CD8-positive, alpha-beta memory T cell (primary cell): ENCODE results near the gene TMEM106C. TPM values are rescaled to one million over a fixed set of nuclear protein-coding genes. Genes with fewer than 3 reads are reported as not detected.

Source experiments
- CTCF ChIA-PET: fragments of 350-600 bp; sonication (Branson Sonifier 250); formaldehyde crosslinking; loops from one replicate; lab custom pipeline; 2021; ENCODE audit warnings: antibody characterized with exemption; lab: Charles Lee
- POLR2A ChIA-PET: fragments of 350-600 bp; sonication (Branson Sonifier 250); formaldehyde crosslinking; loops from one replicate; lab custom pipeline; 2021; ENCODE audit warnings: antibody characterized with exemption; lab: Charles Lee
- DNase-seq, 5 donors: peaks; one replicate each; pipeline versions ENCODE4 v3.0.0 to v3.0.0-alpha.2; 2020 to 2022; ENCODE audit warnings: mixed read lengths in 1 of 5
- H3K27ac ChIP-seq: one replicate; pipeline ENCODE4 v1.7.0; 2013; ENCODE audit warnings: low read depth, mild to moderate bottlenecking, low read length, moderate library complexity
- H3K27me3 ChIP-seq: 2 replicates; pipeline ENCODE4 v1.7.0; 2013; ENCODE audit warnings: low read length, mild to moderate bottlenecking; ENCODE audit not compliant: insufficient read depth, poor library complexity, severe bottlenecking
- H3K36me3 ChIP-seq: 2 replicates; pipeline ENCODE4 v1.7.0; 2013; ENCODE audit warnings: mild to moderate bottlenecking, low read length, moderate library complexity; ENCODE audit not compliant: insufficient read depth
- H3K4me1 ChIP-seq: 2 replicates; pipeline ENCODE4 v1.7.0; 2013; ENCODE audit warnings: mild to moderate bottlenecking, low read length, moderate library complexity; ENCODE audit not compliant: insufficient read depth
- H3K4me3 ChIP-seq: 2 replicates; pipeline ENCODE4 v1.7.0; 2013; ENCODE audit warnings: mild to moderate bottlenecking, low read length
- H3K9me3 ChIP-seq: 2 replicates; pipeline ENCODE4 v1.7.0; 2013; ENCODE audit warnings: mild to moderate bottlenecking, low read length
- H3K27ac Mint-ChIP-seq, 8 donors: one replicate each; pipeline ENCODE4 v1.8.0; 2020 to 2021; ENCODE audit warnings: mixed read lengths in 8 of 8, mild to moderate bottlenecking in 6 of 8, inconsistent platforms in 3 of 8, moderate library complexity in 3 of 8
- H3K27me3 Mint-ChIP-seq, 2 donors: one replicate each; pipeline ENCODE4 v1.8.0; 2020 to 2021; ENCODE audit warnings: mixed read lengths in 2 of 2, mild to moderate bottlenecking in 1 of 2, moderate library complexity in 1 of 2
- H3K36me3 Mint-ChIP-seq, 3 donors: one replicate each; pipeline ENCODE4 v1.8.0; 2020 to 2021; ENCODE audit warnings: mixed read lengths in 3 of 3, inconsistent platforms in 1 of 3, mild to moderate bottlenecking in 1 of 3
- H3K4me1 Mint-ChIP-seq, 3 donors: one replicate each; pipeline ENCODE4 v1.8.0; 2020 to 2021; ENCODE audit warnings: mixed read lengths in 3 of 3, inconsistent platforms in 1 of 3, mild to moderate bottlenecking in 1 of 3
- H3K4me3 Mint-ChIP-seq, 7 donors: one replicate each; pipeline ENCODE4 v1.8.0; 2020 to 2021; ENCODE audit warnings: mixed read lengths in 7 of 7, mild to moderate bottlenecking in 6 of 7, moderate library complexity in 4 of 7, inconsistent platforms in 2 of 7
- H3K9me3 Mint-ChIP-seq, 5 donors: one replicate each; pipeline ENCODE4 v1.8.0; 2020 to 2022; ENCODE audit warnings: mixed read lengths in 5 of 5, mild to moderate bottlenecking in 3 of 5, moderate library complexity in 2 of 5, inconsistent platforms in 1 of 5
- polyA plus RNA-seq: library from polyadenylated mRNA; unstranded; fragments of 300-500 nt; fragmentation: Illumina TruSeq; gene quantifications from one replicate; pipeline ENCODE4 v1.2.3, GENCODE V29; 2021
- total RNA-seq, 2 experiments: library from RNA; stranded (reverse); gene quantifications; one replicate each; pipeline ENCODE4 v1.2.3, GENCODE V29; 2021

Gene TMEM106C
- total and polyA plus RNA-seq, 3 experiments from 2014 or later, result 56.8 to 186 (median 178) TPM

DNA sequence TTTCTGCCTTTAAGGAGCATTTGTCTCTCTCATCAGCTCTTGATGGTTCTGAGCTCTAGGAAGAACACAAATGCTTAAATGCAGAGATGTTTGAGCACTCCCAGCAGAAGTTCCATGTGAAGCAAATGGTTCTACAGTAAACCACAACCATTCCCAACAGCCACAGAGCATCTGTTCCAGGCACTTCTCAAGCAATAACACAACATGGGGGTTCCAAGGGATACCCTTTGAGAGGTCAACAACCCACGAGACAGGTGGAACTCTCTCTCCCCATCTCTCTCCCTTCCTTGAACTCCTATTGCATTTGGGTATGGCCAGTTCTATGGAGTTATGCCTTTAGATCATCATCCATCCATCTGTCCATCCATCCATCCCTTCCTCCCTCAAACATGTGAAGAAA, 46.1 kb downstream of the TMEM106C start:
- H3K4me1 ChIP-seq, result peaks cover 10% of the 10 kb centered on the region
- H3K27me3 Mint-ChIP-seq, result peaks cover 48 to 78% of the 10 kb centered on the region in 2 donors
- H3K27me3 ChIP-seq, result peaks cover 20% of the 10 kb centered on the region
- no peaks in the 10 kb centered on the region for H3K36me3 ChIP-seq
- H3K36me3 Mint-ChIP-seq, result peaks cover 0 to 2% (median 0%) of the 10 kb centered on the region in 3 donors
- ChIA-PET CTCF (no interaction called here), POLR2A (no interaction called here)
- H3K4me3 Mint-ChIP-seq, result no peak overlapping the region
- no peaks in the 10 kb centered on the region for H3K9me3 Mint-ChIP-seq
- no peak for DNase-seq
- H3K4me1 Mint-ChIP-seq, result peaks cover 2 to 15% (median 5%) of the 10 kb centered on the region in 3 donors
- H3K27ac Mint-ChIP-seq, result peak overlapping the region in 1 of 8 donors; percentile 7
- H3K9me3 ChIP-seq, result no peaks in the 10 kb centered on the region
- H3K4me3 ChIP-seq, result no peak overlapping the region
- H3K27ac ChIP-seq, result no peak overlapping the region

GRCh38 chr12:48010366-48010970, 47.1 kb downstream of the TMEM106C start:
- Histone ChIP-seq H3K36me3 (no peaks in the 10 kb centered on the region), H3K27ac (no peak overlapping the region), H3K4me3 (no peak overlapping the region), H3K27me3 (peaks cover 10% of the 10 kb centered on the region), H3K4me1 (peaks cover under 1% of the 10 kb centered on the region), H3K9me3 (no peaks in the 10 kb centered on the region)
- H3K9me3 Mint-ChIP-seq, result no peaks in the 10 kb centered on the region
- ChIA-PET POLR2A (no interaction called here), CTCF (no interaction called here)
- no peak overlapping the region for H3K4me3 Mint-ChIP-seq
- H3K36me3 Mint-ChIP-seq, result peaks cover 0 to under 1% (median 0%) of the 10 kb centered on the region in 3 donors
- no peak overlapping the region for H3K27ac Mint-ChIP-seq
- H3K4me1 Mint-ChIP-seq, result peaks cover under 1 to 6% (median 2%) of the 10 kb centered on the region in 3 donors
- no peak for DNase-seq
- H3K27me3 Mint-ChIP-seq, result peaks cover 40 to 82% of the 10 kb centered on the region in 2 donors

DNA sequence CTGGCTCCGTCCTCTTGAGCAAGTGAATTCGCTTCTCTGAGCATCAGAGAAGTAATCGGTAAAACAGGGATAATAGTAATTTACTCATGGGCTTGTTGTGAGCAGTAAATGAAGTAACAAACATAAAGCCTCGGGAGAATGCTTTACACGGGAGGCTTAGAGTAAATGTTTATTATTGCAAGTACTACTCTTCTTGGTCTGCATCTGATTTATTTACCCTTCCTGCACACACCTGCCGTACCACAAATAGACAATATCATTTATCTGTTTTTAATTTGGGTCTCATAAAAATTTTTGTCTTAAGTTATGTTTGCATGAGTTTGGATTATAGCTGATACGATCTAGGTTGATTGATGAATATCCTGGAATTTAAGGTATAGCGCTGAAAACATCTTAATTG, 48.7 kb downstream of the TMEM106C start:
- H3K9me3 ChIP-seq, result no peaks in the 10 kb centered on the region
- CTCF ChIA-PET, result no interaction called here
- peaks cover 10% of the 10 kb centered on the region for H3K27me3 ChIP-seq
- POLR2A ChIA-PET, result no interaction called here
- H3K4me1 Mint-ChIP-seq, result no peaks in the 10 kb centered on the region
- H3K36me3 Mint-ChIP-seq, result no peaks in the 10 kb centered on the region
- H3K36me3 ChIP-seq, result no peaks in the 10 kb centered on the region
- no peak overlapping the region for H3K27ac ChIP-seq
- H3K9me3 Mint-ChIP-seq, result no peaks in the 10 kb centered on the region
- no peak for DNase-seq
- H3K4me3 Mint-ChIP-seq, result no peak overlapping the region
- no peak overlapping the region for H3K4me3 ChIP-seq
- peaks cover 29 to 75% of the 10 kb centered on the region in 2 donors for H3K27me3 Mint-ChIP-seq
- no peaks in the 10 kb centered on the region for H3K4me1 ChIP-seq
- H3K27ac Mint-ChIP-seq, result no peak overlapping the region

- Mint-ChIP-seq H3K27me3 (peaks cover 18 to 68% of the 10 kb centered on the region in 2 donors), H3K27ac (no peak overlapping the region), H3K4me1 (no peaks in the 10 kb centered on the region), H3K36me3 (no peaks in the 10 kb centered on the region), H3K4me3 (no peak overlapping the region), H3K9me3 (no peaks in the 10 kb centered on the region)
- Histone ChIP-seq H3K9me3 (no peaks in the 10 kb centered on the region), H3K27me3 (peaks cover 10% of the 10 kb centered on the region), H3K4me3 (no peak overlapping the region), H3K36me3 (no peaks in the 10 kb centered on the region), H3K27ac (no peak overlapping the region), H3K4me1 (no peaks in the 10 kb centered on the region)
- DNase-seq, result no peak
- CTCF ChIA-PET, result no interaction called here
- POLR2A ChIA-PET, result no interaction called here
Observed at GRCh38 chr12:48013287-48013686, 49.9 kb downstream of the TMEM106C start.

DNA sequence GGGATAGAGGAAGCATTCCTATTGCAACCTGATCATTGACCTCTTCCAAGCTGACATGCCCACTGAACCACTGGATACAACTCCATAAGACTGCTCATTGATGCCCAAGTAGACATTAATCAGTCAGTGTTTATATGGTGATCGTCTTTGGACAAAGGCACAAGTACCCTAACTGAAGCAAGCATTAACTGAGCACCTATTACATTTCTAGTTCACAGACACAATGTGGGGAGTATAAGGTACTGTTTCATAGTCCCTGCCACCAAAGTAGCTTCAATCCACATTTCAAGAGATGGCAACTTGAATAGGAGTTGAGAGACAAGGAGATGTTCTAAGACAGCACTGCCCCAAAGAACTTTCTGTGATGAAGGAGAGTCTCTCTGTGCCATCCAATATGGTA, 51.7 kb downstream of the TMEM106C start:
- H3K27me3 Mint-ChIP-seq, result peaks cover 8 to 64% of the 10 kb centered on the region in 2 donors

GRCh38 chr12:48015954-48016353, 52.6 kb downstream of the TMEM106C start:
- no peak overlapping the region for H3K27ac ChIP-seq
- CTCF ChIA-PET, result no interaction called here

More for the DNA sequence above, 51.7 kb downstream of the TMEM106C start:
- H3K4me1 Mint-ChIP-seq, result no peaks in the 10 kb centered on the region
- ChIA-PET POLR2A (no interaction called here), CTCF (no interaction called here)
- H3K4me1 ChIP-seq, result no peaks in the 10 kb centered on the region
- no peaks in the 10 kb centered on the region for H3K36me3 Mint-ChIP-seq
- H3K36me3 ChIP-seq, result no peaks in the 10 kb centered on the region
- H3K9me3 ChIP-seq, result no peaks in the 10 kb centered on the region
- H3K27ac Mint-ChIP-seq, result no peak overlapping the region
- DNase-seq, result no peak
- peaks cover 10% of the 10 kb centered on the region for H3K27me3 ChIP-seq
- no peak overlapping the region for H3K27ac ChIP-seq
- no peak overlapping the region for H3K4me3 Mint-ChIP-seq
- no peaks in the 10 kb centered on the region for H3K9me3 Mint-ChIP-seq
- H3K4me3 ChIP-seq, result no peak overlapping the region

DNA sequence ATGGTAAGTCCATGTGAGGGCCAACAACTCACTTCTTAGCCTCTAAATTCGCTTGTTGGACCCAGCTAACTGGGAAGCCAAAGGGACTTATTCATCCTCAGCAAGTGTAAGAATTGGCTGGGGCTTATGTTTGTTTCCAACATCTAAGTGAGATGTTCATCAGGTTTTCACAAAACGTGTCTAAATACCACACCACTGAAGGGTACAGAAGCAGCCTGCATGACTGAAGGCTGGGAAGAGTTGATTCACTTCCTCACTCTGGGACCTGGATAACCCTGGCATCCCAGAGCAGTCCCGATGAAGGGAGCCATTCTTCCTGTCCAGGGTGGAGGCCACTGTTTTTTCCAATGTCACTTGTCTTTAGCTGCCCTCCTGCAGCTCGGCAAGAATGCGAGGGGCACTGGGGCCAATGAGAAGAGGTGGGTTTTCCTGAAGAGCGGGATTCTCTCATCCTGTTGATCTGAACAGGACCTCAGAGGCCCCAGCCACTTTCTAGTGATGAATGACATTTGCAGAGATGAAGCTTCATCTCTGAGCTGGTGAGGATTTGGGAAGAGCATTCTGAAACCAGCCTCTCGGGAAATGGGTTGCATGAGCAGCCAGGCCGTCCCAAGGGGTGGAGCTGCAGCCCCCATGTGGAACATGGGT, 53.1 kb downstream of the TMEM106C start:
- H3K27me3 ChIP-seq, result peaks cover 6% of the 10 kb centered on the region
- H3K4me3 Mint-ChIP-seq, result no peak overlapping the region
- DNase-seq, result no peak
- H3K27me3 Mint-ChIP-seq, result peaks cover 8 to 60% of the 10 kb centered on the region in 2 donors
- H3K27ac Mint-ChIP-seq, result no peak overlapping the region
- POLR2A ChIA-PET, result no interaction called here
- H3K9me3 Mint-ChIP-seq, result no peaks in the 10 kb centered on the region
- H3K36me3 Mint-ChIP-seq, result no peaks in the 10 kb centered on the region
- H3K36me3 ChIP-seq, result no peaks in the 10 kb centered on the region
- H3K27ac ChIP-seq, result no peak overlapping the region
- H3K4me1 Mint-ChIP-seq, result no peaks in the 10 kb centered on the region
- H3K4me3 ChIP-seq, result no peak overlapping the region
- H3K9me3 ChIP-seq, result no peaks in the 10 kb centered on the region
- H3K4me1 ChIP-seq, result no peaks in the 10 kb centered on the region
- CTCF ChIA-PET, result interaction anchor here (1.1 kb wide), 1 partner anchor 14 kb away, joined by 3 read pairs; no protein-coding TSS in a partner anchor

More at GRCh38 chr12:48015954-48016353, 52.6 kb downstream of the TMEM106C start:
- Mint-ChIP-seq H3K27ac (peak overlapping the region in 1 of 8 donors; percentile 55), H3K27me3 (peaks cover 9 to 62% of the 10 kb centered on the region in 2 donors), H3K36me3 (no peaks in the 10 kb centered on the region), H3K4me1 (no peaks in the 10 kb centered on the region), H3K9me3 (no peaks in the 10 kb centered on the region), H3K4me3 (no peak overlapping the region)
- Histone ChIP-seq H3K4me1 (no peaks in the 10 kb centered on the region), H3K4me3 (no peak overlapping the region), H3K9me3 (no peaks in the 10 kb centered on the region), H3K36me3 (no peaks in the 10 kb centered on the region), H3K27me3 (peaks cover 8% of the 10 kb centered on the region)
- no peak for DNase-seq
- POLR2A ChIA-PET, result no interaction called here

- Histone ChIP-seq H3K9me3 (no peaks in the 10 kb centered on the region), H3K27me3 (peaks cover 6% of the 10 kb centered on the region), H3K36me3 (no peaks in the 10 kb centered on the region), H3K4me3 (no peak overlapping the region), H3K27ac (no peak overlapping the region), H3K4me1 (no peaks in the 10 kb centered on the region)
- H3K36me3 Mint-ChIP-seq, result no peaks in the 10 kb centered on the region
- no peak overlapping the region for H3K27ac Mint-ChIP-seq
- ChIA-PET CTCF (interaction anchor here (1.1 kb wide), 1 partner anchor 15 kb away, joined by 3 read pairs; no protein-coding TSS in a partner anchor), POLR2A (no interaction called here)
- no peaks in the 10 kb centered on the region for H3K4me1 Mint-ChIP-seq
- H3K27me3 Mint-ChIP-seq, result peaks cover 9 to 63% of the 10 kb centered on the region in 2 donors
- no peak for DNase-seq
- no peaks in the 10 kb centered on the region for H3K9me3 Mint-ChIP-seq
- H3K4me3 Mint-ChIP-seq, result no peak overlapping the region
Observed at GRCh38 chr12:48017496-48017895, 54.1 kb downstream of the TMEM106C start.
